Right lobe of liver (tissue), 4 donors: Measurements from ENCODE around the gene MAP3K14.

Experiments
- POLR2A ChIP-seq: fragments of 450-650 bp; IDR thresholded peaks from one replicate; pipeline ENCODE4 v1.6.1; 2017; ENCODE audit warnings: antibody characterized with exemption, mild to moderate bottlenecking
- TF ChIP-seq, protein P1 (sequence below), 4 donors: fragments of 200-600 bp in 3 of 4; fragments of 450-650 bp in 1 of 4; IDR thresholded peaks; one replicate each; pipeline versions ENCODE4 v1.5.1 to v1.8.0; 2016 to 2022; ENCODE audit warnings: antibody characterized with exemption in 4 of 4, mild to moderate bottlenecking in 2 of 4
- donor health status: DM: no; HTN: no; CAD: no.
- donor health status: DM: no; HTN: no; CAD: no.
- donor health status: DM: no; HTN: yes; CAD: no.

DNA sequence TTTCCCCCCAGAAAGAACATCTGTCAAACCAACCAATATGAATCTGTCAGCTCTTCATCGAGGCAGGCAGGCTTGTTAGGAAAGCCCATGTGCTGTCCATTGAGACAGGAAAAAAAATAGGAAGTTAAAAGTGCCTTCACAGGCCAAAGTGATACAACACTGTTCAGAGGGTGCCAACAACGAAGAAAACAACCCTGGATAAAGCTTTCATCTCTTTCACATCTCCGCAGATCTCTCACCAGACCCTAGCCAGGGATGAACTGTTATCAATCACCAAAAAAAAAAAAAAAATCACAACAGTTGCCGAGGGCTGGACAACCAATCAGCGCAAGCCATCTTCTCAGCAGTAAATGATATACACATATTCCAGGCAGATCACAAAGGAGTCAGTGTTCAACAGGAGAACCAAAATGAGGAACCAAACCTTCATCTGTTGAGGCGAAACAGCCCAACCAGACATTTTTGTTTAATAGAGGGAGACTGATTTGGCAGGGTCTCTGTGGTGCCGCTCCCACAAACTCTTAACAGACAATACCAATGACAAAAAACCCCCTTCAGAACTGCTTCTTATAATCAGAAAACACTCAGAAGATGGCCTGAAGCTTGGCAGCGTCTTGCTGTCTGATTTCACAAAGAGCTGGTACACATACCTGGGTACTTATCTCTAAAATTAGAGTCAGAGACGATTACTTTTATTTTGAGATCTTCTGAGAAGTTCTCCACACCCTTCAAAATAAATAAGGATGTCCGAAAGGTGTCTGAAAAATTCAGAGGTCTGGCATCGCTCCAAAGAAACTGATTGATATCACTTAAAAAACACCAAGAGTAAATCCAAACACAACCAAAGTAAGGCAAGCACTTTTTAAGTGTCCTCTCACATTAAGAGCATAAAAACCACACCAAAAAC lies 1.8 kb downstream of the MAP3K14 start:
- TF ChIP-seq, protein P1, sequence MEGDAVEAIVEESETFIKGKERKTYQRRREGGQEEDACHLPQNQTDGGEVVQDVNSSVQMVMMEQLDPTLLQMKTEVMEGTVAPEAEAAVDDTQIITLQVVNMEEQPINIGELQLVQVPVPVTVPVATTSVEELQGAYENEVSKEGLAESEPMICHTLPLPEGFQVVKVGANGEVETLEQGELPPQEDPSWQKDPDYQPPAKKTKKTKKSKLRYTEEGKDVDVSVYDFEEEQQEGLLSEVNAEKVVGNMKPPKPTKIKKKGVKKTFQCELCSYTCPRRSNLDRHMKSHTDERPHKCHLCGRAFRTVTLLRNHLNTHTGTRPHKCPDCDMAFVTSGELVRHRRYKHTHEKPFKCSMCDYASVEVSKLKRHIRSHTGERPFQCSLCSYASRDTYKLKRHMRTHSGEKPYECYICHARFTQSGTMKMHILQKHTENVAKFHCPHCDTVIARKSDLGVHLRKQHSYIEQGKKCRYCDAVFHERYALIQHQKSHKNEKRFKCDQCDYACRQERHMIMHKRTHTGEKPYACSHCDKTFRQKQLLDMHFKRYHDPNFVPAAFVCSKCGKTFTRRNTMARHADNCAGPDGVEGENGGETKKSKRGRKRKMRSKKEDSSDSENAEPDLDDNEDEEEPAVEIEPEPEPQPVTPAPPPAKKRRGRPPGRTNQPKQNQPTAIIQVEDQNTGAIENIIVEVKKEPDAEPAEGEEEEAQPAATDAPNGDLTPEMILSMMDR (IDR thresholded peaks at IDR 0.05), result no peak
- TF ChIP-seq POLR2A, result no peak
